ENCODE results near the gene ESYT3. TPM values are rescaled to one million over a fixed set of nuclear protein-coding genes. Genes with fewer than 3 reads are reported as not detected.

ESYT3 gene
- total and polyA plus RNA-seq, 4 donors: under 0.01 to 0.07 (median 0.05) TPM

- TF ChIP-seq RXRA (IDR thresholded peaks at IDR 0.05): no peak
- no peak for TF ChIP-seq HNF4G (IDR thresholded peaks at IDR 0.05)
- TF ChIP-seq ZBTB33 (IDR thresholded peaks at IDR 0.05): no peak
- TF ChIP-seq FOXA2 (IDR thresholded peaks at IDR 0.05): no peak
- no peak for TF ChIP-seq NR2F2 (IDR thresholded peaks at IDR 0.05)
- no peak for TF ChIP-seq GABPA (IDR thresholded peaks at IDR 0.05 in 1 of 2, conservative IDR thresholded peaks at IDR 0.05 in 1 of 2)
- no peak for TF ChIP-seq FOXA1 (IDR thresholded peaks at IDR 0.05)
- no peak for TF ChIP-seq MAX (IDR thresholded peaks at IDR 0.05)
- no peak overlapping the region for H3K4me3 ChIP-seq (ENCODE audit: low read depth in 1 of 3, low read length in 3 of 3)
Measured at GRCh38 chr3:138404121-138404520, 30.3 kb upstream of the ESYT3 start.

GRCh38 chr3:138405001-138405400, 29.4 kb upstream of the ESYT3 start:
- TF ChIP-seq SP1 (IDR thresholded peaks at IDR 0.05): no peak
- no peak for TF ChIP-seq HNF4A (conservative IDR thresholded peaks at IDR 0.05)
- no peak for TF ChIP-seq RAD21 (IDR thresholded peaks at IDR 0.05)
- TF ChIP-seq ATF3 (IDR thresholded peaks at IDR 0.05): no peak
- no peak for TF ChIP-seq GABPA (IDR thresholded peaks at IDR 0.05 in 1 of 2, conservative IDR thresholded peaks at IDR 0.05 in 1 of 2)
- TF ChIP-seq CTCF (IDR thresholded peaks at IDR 0.05; ENCODE audit: low read depth, low read length, missing input control): no peak
- TF ChIP-seq TAF1 (conservative IDR thresholded peaks at IDR 0.05): no peak
- TF ChIP-seq ZBTB33 (IDR thresholded peaks at IDR 0.05): no peak
- TF ChIP-seq RXRA (IDR thresholded peaks at IDR 0.05): no peak
- no peak for TF ChIP-seq EGR1 (IDR thresholded peaks at IDR 0.05; ENCODE audit: low read depth in 2 of 2)
- no peak for TF ChIP-seq FOXA1 (IDR thresholded peaks at IDR 0.05)
- no peak for TF ChIP-seq YY1 (IDR thresholded peaks at IDR 0.05)
- Histone ChIP-seq H3K9me3 (ENCODE audit: control insufficient read depth in 4 of 4, low read length in 3 of 4) (no peaks in the 10 kb centered on the region), H3K4me1 (ENCODE audit: control insufficient read depth in 4 of 4, insufficient read depth in 4 of 4, low read length in 3 of 4) (peaks cover 6 to 11% (median 8%) of the 10 kb centered on the region in 4 donors), H3K27ac (ENCODE audit: low read depth in 1 of 2, low read length in 2 of 2) (no peak overlapping the region), H3K9ac (ENCODE audit: low read depth in 1 of 2, low read length in 2 of 2) (no peak overlapping the region), H3K4me3 (ENCODE audit: low read depth in 1 of 3, low read length in 3 of 3) (no peak overlapping the region), H3K36me3 (ENCODE audit: control insufficient read depth in 4 of 4, insufficient read depth in 3 of 4, low read depth in 1 of 4, low read length in 3 of 4) (peaks cover 0 to 2% (median 0%) of the 10 kb centered on the region in 4 donors), H3K27me3 (ENCODE audit: control insufficient read depth in 4 of 4, insufficient read depth in 4 of 4, low read length in 3 of 4) (no peaks in the 10 kb centered on the region)
- no peak for DNase-seq (ENCODE audit: low spot score)
- 92% methylated on average over 7 of the region's 7 CpGs for WGBS

More at GRCh38 chr3:138404121-138404520, 30.3 kb upstream of the ESYT3 start:
- no peaks in the 10 kb centered on the region for H3K27me3 ChIP-seq (ENCODE audit: control insufficient read depth in 4 of 4, insufficient read depth in 4 of 4, low read length in 3 of 4)
- H3K9ac ChIP-seq (ENCODE audit: low read depth in 1 of 2, low read length in 2 of 2): no peak overlapping the region
- 97% methylated on average over 6 of the region's 6 CpGs for WGBS
- DNase-seq (ENCODE audit: low spot score): no peak
- peaks cover 0 to 2% (median 0%) of the 10 kb centered on the region in 4 donors for H3K36me3 ChIP-seq (ENCODE audit: control insufficient read depth in 4 of 4, insufficient read depth in 3 of 4, low read depth in 1 of 4, low read length in 3 of 4)
- peaks cover 8 to 18% (median 16%) of the 10 kb centered on the region in 4 donors for H3K4me1 ChIP-seq (ENCODE audit: control insufficient read depth in 4 of 4, insufficient read depth in 4 of 4, low read length in 3 of 4)
- no peaks in the 10 kb centered on the region for H3K9me3 ChIP-seq (ENCODE audit: control insufficient read depth in 4 of 4, low read length in 3 of 4)
- H3K27ac ChIP-seq (ENCODE audit: low read depth in 1 of 2, low read length in 2 of 2): no peak overlapping the region

Measured in liver (tissue), 9 donors.